ENCODE measurements around the gene KIF26B. TPM values are rescaled to one million over a fixed set of nuclear protein-coding genes. Genes with fewer than 3 reads are reported as not detected.
"Not testable (repeated sequence)": the region's sequence is repeated elsewhere in the genome, so short reads cannot be mapped to it uniquely, and the experiment has no call there.

The KIF26B gene
- polyA plus RNA-seq, 1 donor, result 1.00 TPM

DNA sequence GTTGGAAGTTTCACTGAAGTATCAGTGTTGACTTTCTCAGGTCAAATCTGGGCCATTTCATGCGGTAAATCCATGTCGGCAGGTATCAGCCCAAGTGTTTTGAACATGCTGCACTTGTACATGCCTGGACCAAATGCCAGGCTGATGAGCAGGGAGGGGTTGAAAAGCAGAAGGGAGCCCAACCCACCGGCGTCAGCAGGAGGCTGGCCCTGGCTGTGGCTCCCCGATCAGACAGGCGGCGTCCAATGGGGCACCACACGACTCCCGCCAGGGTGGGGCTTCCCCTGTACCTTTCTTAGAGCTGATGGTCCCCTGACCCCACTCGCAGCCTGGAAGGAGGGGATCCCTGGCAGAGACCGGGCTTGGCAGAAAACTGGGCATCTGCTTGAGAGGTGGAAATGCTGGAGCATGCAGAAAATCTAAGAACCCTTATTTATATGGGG is 540.0 kb downstream of the KIF26B start:
- DNase-seq (ENCODE audit: low read depth), result no peak

- no peak for DNase-seq (ENCODE audit: low read depth)
Measured at GRCh38 chr1:245695211-245695610, 540.4 kb downstream of the KIF26B start.

- not testable (repeated sequence) for DNase-seq (ENCODE audit: low read depth)
Measured at GRCh38 chr1:245695701-245696100, 540.9 kb downstream of the KIF26B start.

DNA sequence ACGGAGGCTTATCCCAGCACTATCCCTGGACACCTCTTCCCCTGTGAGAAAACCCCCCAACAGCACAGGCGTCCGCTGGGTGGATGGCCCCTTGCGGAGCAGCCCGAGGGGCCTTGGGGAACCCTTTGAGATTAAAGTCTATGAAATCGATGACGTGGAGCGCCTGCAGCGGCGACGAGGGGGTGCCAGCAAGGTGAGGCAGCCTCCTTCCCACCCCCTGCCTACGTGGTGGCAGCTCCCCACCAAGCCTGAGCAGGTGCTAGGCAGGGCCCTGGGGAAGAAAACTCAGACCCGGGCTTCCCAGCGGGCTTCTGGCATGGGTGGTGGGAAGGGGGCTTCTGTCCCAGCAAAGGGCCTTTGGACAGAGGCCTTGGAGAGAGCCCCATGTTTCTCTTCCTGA is 543.3 kb downstream of the KIF26B start:
- DNase-seq (ENCODE audit: low read depth), result no peak

DNA sequence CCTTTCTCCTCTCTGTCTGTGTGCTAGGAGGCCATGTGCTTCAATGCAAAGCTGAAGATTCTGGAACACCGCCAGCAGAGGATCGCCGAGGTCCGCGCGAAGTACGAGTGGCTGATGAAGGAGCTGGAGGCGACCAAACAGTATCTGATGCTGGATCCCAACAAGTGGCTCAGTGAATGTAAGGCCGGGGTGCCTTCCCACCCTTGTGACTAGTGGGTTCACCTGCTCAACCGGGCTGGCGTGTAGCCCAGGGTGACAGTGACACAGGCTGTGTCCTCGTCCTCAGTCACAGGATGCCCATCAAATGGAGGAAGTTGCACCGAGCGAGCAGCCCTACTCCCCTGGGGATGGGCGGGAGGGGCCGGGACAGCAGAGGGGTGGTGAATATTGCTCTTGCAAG is 544.1 kb downstream of the KIF26B start:
- DNase-seq (ENCODE audit: low read depth), result no peak

DNA sequence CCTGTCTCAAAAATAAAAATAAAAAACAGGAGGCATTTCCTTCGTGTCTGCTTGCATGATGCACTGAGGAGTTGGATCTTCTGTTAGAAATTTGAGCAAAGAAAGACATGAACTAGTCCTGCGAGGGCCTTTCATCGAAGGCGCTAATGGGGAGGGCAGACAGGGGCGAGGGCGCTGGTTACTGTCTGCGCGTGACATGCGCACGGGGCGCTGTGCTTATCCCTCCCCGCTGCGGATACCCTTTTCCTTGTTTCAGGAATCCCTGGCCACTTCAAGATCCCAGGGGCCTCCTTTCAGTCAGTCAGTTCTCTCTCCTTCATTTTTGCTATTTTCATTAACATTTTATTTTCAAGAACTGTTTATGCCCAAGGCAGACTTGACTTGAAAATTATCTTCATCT is 545.8 kb downstream of the KIF26B start:
- no peak for DNase-seq (ENCODE audit: low read depth)

GRCh38 chr1:245701631-245702030 is 546.8 kb downstream of the KIF26B start:
- DNase-seq (ENCODE audit: low read depth), result no peak

GRCh38 chr1:245702346-245702745 is 547.6 kb downstream of the KIF26B start:
- DNase-seq (ENCODE audit: low read depth), result no peak

DNA sequence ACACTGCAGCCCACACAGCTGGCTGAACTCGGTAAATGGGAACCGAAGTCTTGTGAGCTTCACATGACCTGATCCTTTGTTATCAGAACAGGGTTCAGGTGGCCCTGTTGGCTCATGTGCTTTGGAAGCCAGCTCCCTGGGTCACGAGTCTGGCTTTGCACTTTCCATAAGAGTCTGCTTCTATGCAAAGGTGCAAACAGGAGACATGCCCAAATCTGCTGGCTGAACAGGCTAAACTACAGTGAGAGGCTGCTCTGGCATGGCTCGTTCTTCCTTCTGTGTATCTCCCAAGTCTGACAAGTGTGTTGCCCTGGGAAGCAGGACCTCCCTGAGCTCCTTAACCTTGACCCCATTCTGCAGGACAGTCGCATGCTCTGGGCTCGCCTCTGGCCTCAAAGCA is 549.6 kb downstream of the KIF26B start:
- no peak for DNase-seq (ENCODE audit: low read depth)

GRCh38 chr1:245704765-245705164 is 550.0 kb downstream of the KIF26B start:
- DNase-seq (ENCODE audit: low read depth), result no peak

GRCh38 chr1:245707941-245708340 is 553.2 kb downstream of the KIF26B start:
- DNase-seq (ENCODE audit: low read depth), result no peak

DNA sequence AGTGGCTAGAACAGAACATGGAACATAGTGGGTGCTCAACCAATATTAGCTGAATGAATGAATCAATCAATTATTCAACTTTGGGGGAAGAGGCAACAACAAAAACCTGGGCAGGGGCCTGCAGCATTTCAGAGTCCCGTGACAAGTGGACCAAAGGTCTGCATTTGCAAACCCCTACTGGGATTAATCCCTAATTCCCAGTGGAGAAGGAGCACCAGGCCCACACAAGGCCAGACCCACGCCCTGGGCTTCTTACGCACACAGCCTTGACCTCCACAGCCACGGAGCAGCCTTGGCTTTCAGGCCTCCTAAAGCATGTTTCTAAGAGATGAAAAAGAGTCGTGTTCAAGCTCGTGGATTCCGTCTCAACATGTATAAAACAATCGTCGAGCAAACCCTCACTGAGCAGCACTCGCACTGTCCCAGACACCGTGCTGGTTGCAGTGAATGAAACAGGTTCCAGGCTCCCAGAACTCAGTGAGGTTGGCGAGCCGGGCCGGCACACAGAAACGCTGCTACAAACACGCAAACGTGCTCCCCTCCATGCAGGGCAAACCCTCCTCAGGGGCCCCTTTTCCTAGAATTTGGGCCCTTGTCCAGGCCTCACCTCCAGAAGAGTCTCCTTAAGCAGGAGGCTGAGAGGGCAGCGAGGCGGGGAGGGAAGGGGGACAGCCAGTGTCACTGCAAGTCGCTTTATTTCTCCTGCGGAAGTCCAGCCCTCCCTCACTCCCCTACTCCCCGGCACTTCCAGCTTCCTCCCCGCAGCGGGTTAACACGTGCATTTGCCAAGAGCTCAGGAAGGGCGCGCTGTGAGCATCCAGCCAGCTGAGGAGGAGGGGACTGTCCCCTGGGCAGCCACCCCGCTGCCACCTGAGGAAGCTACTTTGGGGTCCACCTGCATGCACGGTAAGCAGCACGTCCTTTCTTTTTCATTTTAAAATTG is 556.4 kb downstream of the KIF26B start:
- no peak for DNase-seq (ENCODE audit: low read depth)

- not testable (repeated sequence) for DNase-seq (ENCODE audit: low read depth)
Measured at GRCh38 chr1:245714027-245714426, 559.2 kb downstream of the KIF26B start.

DNA sequence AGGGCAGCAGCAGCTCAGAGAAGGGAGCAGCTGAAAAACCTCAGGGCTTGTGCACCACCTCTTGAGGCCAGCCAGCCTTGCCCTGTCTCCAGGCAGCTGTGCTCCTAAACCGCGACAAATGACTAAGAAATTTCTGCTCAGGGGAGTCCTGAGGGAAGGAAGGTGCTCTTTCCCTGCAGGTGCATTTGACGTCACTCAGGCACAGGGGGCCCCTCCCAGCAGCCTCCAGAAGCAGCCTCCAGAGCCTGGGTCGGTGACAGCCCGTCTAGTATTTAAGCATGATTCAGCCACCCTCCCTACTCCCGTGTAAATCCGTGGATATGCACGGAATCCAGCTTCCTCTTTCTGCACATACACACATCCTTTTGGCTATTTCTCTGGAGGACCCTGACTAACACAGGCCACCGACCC is 560.5 kb downstream of the KIF26B start:
- no peak for DNase-seq (ENCODE audit: low read depth)

- DNase-seq (ENCODE audit: low read depth), result no peak
Measured at GRCh38 chr1:245715970-245716369, 561.2 kb downstream of the KIF26B start.

GRCh38 chr1:245716561-245716960 is 561.8 kb downstream of the KIF26B start:
- no peak for DNase-seq (ENCODE audit: low read depth)

GRCh38 chr1:245717611-245718010 is 562.8 kb downstream of the KIF26B start:
- DNase-seq (ENCODE audit: low read depth), result no peak

DNA sequence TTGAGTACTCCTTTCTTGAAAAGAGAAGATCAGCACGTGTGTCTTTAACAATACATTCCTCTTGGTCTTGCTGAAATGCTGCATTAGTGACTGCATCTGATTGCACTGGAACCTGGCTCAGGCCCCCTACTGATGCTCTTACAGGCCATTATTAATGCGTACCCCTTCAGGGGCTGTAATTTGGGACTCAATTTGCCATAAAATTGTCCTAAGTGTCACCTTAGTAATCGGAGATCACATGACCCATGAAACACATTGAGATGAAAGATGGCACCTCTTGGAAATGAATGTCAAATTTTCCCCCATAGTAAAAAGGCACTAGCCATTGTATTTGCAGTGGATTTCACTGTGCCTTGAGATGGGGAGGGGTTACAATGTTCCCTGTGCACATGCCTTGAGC is 563.3 kb downstream of the KIF26B start:
- no peak for DNase-seq (ENCODE audit: low read depth)

GRCh38 chr1:245718951-245719350 is 564.2 kb downstream of the KIF26B start:
- DNase-seq (ENCODE audit: low read depth), result no peak

GRCh38 chr1:245721488-245721887 is 566.7 kb downstream of the KIF26B start:
- DNase-seq (ENCODE audit: low read depth), result no peak

DNA sequence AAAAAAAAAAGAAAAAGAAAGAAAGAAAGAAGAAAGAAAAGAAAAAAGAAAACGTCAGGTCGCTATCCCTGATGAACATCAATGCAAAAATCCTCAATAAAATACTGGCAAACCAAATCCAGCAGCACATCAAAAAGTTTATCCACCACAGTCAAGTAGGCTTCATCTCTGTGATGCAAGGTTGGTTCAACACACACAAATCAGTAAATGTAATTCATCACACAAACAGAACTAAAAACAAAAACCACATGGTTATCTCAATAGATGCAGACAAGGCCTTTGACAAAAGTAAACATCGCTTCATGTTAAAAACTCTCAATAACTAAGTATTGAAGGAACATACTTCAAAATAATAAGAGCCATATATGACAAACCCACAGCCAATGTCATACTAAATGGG is 573.2 kb downstream of the KIF26B start:
- not testable (repeated sequence) for DNase-seq (ENCODE audit: low read depth)

- no peak for DNase-seq (ENCODE audit: low read depth)
Measured at GRCh38 chr1:245730801-245731200, 576.0 kb downstream of the KIF26B start.

- not testable (repeated sequence) for DNase-seq (ENCODE audit: low read depth)
Measured at GRCh38 chr1:245740336-245740735, 585.6 kb downstream of the KIF26B start.
